Gastroesophageal sphincter (tissue), 3 donors: ENCODE results near the gene AMZ1.

Source experiments
- CTCF ChIP-seq, 4 experiments: fragments of 200-600 bp in 2 of 4; fragments of 450-650 bp in 2 of 4; sonication (generic) in 1 of 4; IDR thresholded peaks; one replicate each; pipeline ENCODE4 v1.5.1; 2017 to 2019; ENCODE audit warnings: antibody characterized with exemption in 4 of 4, mild to moderate bottlenecking in 2 of 4, moderate library complexity in 2 of 4
- POLR2A ChIP-seq, 2 donors: fragments of 450-650 bp; IDR thresholded peaks; one replicate each; pipeline ENCODE4 v1.6.1; 2017; ENCODE audit warnings: antibody characterized with exemption in 2 of 2, mild to moderate bottlenecking in 2 of 2, moderate library complexity in 1 of 2
- POLR2AphosphoS5 ChIP-seq: sonication (generic); formaldehyde crosslinking; IDR thresholded peaks from one replicate; pipeline ENCODE4 v1.6.1; 2017; ENCODE audit warnings: antibody characterized with exemption

DNA sequence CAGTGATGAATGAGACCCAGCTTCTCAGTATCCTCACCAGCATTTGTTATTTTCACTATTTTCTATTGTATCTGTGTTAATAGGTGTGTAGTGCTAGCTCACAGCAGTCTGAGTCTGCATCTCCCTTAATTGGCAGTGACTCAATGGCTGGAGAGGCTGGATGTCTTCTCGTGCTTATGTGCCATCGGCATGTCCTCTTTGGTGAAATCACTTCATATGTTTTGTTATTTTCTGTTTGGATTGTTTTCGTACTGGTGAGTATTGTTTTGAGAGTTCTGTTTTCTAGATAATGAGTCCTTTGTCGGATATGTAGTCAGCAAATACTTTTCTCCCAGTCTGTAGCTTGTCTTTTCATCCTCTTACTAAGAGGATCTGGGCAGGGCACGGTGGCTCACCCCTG is 66.1 kb downstream of the AMZ1 start:
- TF ChIP-seq POLR2A (IDR thresholded peaks at IDR 0.05) (no peak), CTCF (IDR thresholded peaks at IDR 0.05) (no peak), POLR2AphosphoS5 (no peak)
